DMS114 treated with DMSO at 0.1 percent for 48 hours (cell line): ENCODE measurements around the gene NEDD4.
"Not testable (repeated sequence)": the region's sequence is repeated elsewhere in the genome, so short reads cannot be mapped to it uniquely, and the experiment has no call there.

ENCODE experiments used
- DNase-seq: peaks from one replicate; lab custom pipeline; 2025; ENCODE audit not compliant: unreplicated experiment; lab: John Stamatoyannopoulos, UW

NEDD4 gene

DNA sequence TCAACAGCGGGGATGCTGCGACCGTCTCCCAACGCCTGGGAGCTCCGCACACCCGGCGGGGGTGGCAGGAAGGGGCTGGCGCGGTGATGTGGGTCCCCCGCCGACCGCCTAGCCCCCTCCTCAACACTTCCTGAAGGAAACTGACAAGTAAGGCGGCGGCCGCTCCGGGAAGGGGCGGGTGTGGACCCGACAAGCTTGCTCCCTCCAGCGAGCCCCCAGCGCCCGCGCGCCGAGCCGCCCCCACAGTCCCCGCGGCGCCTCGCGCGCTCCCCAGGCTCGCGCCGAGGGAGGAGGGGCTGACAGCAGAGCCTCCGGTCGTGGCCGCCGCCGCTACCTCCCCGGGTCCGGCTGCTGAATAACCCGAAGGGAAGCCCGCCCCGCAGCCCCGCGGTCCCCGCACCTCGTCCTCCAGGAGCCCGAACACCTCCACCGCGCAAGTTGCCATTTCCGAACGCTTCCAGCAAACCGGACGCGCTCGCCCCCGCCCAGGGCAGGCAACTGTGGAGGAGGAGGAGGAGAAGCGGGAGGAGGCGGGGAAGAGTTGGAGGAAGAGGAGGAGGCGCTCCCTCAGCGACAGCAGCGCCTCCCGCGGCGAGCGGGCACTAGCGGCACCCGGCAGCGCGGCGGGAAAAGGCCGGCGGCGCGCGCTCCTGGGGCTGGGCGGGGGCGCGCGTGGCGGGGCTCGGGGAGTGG, at the start of gene NEDD4:
Gene NEDD4, minus strand, starts transcription at position 502 of the 693 bp plus-strand sequence. Its CDS starts 57 bp downstream, at position 445.
- peak; percentile 72 for DNase-seq

DNA sequence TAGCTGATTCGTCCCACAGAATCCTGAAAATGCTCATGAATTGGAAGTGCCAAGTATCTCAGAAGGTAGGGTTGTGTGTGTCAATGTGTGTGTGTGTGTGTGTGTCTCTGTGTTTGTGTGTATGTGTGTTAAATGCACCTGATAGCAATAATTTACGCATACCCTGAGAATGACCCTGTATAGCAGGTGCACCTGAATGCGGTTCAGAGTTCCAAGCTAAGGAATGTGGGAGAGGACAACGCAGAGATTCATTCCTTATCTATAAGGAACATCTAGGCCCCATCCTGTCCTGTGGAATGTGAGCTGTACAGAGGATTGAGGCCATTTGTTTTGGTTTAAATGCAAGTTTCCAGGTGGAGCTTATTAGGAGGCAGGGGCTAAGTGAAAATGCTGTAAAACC, 49.1 kb upstream of the NEDD4 start:
- DNase-seq, result no peak

DNA sequence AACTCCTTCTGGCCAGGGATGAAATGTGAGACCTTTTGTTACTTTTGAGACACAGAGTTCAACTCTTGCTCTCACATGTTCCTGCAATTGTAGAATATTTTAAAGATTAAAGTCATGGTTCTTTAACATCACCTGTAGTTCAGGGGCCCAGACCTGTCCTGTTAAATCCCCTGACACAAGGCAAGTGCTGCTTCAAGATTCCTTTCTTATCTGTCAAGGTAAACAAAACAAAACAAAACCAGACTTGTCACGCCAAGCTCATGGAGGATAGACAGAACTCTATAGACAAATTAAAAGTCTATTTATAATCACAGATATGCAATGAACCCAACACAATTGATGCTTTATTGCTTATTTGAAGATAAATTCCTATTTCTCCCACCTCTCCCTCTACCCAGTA, 48.6 kb upstream of the NEDD4 start:
- no peak for DNase-seq

DNA sequence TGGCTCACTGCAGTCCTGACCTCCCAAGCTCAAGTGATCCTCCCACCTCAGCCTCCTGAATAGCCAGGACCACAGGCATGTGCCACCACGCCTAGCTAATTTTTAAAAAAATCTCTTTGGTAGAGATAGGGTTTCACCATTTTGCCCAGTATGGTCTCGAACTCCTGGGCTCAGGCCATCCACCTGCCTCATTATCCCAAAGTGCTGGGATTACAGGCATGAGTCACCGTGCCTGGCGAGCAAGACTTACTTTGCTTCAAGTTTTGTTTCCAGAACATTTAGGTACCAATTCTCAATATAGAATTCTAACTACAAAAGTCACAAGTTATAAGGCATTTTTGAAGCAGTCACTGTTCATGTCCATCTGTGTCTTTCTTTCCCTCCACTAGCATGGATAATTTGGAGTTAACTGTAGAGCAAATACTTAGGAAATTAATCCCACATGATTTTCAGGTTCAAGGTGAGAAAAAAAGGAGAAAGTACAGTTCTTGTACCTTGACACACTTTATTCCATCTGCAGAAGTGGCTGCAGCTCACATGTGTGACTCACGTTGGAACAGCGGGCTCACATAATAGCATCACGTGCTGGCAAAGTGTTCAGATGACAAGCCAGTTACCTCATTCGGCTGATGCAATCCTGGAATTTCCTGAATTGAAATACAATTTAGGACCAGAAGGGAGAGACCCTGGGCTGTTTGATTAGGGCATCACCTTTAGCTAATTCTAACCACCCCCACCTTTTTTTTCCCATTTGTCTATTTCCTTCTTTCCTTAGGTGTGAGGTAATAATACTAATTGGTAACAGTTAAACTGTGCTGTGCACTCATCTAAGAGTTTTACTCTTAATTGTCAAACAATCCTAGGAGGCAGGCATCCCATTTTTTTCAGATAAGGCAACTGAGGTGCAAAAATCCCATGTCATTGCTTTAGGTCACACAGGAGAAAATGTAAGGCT, 46.9 kb upstream of the NEDD4 start:
- DNase-seq, result no peak

DNA sequence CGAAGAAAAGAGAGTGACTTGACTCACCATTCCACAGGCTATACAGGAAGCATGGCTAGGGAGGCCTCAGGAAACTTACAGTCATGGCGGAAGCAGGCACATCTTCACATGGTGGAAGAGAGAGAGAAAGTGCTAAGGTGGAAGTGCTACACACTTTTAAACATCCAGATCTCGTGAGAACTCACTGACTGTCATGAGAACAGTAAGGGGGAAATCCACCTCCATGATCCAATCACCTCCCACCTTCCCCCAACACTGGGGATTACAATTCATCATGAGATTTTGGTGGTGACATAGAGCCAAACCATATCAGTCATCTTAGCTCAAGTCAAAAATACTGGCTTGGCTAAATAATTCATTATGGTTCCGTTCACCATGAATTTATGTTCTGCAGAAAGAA, 45.3 kb upstream of the NEDD4 start:
- DNase-seq, result no peak

DNA sequence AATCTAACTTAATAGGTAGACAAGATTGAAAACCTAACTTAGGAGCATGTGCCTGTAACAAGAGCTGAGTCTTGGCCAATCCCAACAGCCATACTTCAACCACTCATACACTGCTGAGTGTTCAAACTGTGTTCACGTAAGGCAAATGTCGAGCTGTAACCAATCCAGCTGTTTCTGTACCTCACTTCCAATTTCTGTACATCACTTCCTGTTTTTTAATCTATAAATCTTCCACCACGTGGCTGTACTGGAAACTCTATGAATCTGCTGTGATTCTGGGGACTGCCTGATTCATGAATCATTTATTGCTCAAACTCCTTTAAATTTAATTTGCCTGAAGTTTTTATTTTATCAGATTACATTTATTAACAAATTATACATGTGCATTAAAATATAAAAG, 44.6 kb upstream of the NEDD4 start:
- no peak for DNase-seq

DNA sequence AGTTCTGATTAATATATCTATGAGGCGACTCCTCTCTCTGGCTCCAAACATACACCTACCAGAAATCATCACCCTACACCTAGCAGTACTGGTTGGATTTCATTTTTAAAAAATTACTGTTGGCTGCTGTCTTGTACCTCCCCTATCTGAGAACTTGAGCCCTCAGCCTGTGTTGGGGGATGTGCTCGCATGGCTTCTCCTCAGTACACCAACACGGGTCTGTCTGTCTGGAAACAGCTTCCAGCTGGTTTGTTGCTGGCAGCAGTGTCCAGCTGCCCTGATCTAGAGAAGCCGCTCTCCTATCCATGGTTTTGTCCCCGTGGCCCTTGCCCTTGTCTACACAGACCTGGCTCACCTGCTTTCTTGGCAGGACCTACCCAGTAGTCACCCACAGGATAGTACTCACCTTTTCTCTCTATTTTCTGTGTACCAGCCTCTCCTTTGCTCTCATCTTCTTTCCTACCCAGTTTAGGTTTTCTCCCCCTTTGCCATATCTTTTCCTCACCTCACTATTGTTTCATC, 43.2 kb upstream of the NEDD4 start:
- no peak for DNase-seq

DNA sequence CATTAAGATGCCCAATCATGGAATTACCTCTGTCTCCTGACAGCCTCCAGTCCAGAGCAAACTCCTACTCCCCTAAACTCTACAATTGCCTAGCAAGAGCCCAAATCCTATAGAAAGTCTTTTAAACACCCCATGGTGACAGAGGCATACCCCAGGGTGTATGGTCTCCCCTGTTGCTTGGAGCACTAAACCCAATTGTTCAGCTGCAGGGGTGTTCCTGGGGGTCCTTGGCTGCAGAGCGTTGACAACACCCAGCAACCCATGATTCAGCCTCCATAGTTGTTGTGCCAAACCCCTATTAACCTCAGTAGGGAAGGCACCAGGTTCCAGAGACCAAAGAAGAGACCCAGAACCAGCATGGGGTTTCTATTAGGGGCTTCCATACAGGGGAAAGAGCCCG, 41.8 kb upstream of the NEDD4 start:
- no peak for DNase-seq

DNA sequence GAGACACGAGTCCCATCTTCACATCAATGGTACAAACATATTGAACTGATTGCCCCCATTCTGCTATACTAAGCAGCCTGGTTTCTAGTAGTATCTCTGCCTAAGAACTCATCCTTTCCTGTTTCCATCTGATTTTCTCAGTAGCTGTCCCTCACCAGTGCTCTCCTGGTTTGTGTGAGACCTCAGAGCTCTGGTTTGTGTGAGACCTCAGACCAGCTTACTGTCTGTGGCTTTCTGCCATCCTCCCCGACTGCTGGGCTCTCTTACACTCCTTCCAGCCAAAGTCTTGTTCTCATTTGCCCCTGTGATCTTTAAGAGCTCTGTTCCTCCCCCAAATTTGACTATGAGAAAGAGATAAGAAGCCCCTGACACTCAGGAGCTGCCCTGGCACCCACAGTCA, 41.1 kb upstream of the NEDD4 start:
- no peak for DNase-seq

DNA sequence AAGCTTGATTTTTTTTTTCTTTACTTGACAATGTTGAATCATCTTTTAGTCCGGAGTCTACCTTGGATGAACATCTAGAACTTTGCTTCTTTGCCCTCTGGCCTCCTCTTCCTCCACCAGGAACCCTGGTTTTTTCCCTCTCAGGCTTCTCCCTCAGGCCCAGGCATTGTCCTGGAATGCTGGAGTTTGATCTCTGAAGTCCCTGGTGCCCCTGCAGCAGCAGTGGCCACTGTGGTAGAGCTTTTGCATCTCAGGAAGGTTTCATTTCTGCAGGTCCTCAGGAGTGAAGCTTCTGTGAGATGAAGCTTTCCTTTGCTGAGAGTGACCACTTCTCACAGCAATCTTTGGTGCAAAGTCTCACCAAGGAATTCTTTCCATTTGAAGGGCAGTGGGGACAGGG, 39.0 kb upstream of the NEDD4 start:
- no peak for DNase-seq

DNA sequence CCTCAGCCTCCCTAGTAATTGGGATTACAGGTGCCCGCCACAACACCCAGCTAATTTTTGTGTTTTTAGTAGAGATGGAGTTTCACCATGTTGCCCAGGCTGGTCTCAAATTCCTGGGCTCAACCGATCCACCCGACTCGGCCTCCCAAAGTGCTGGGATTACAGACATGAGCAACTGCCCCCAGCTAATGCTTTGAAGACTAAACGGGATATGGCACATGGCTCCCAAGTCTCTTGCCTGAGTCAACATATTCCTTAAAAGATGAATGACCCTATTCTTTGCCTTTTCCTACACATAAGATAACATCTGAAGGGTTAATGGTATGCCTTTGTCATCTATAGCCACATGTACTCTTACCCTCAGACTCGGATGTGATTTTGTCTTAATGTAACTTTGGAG, 38.4 kb upstream of the NEDD4 start:
- no peak for DNase-seq

DNA sequence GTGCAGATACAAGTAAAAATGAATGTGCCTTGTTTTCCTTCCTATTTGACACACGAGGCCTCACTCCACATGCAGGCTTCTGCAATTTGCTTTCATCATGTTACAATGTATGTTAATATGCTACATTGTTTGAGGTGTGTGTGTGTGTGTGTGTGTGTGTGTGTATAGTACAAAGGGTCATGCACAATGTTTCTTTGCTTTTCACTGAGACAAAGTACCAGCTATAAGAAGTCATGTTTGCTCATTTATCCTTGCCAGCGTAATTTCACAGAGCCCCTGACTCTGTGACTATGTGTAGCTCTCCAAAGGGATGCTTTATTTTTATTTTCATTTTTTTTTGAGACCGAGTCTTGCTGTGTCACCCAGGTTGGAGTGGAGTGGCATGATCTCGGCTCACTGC, 38.0 kb upstream of the NEDD4 start:
- DNase-seq, result no peak

DNA sequence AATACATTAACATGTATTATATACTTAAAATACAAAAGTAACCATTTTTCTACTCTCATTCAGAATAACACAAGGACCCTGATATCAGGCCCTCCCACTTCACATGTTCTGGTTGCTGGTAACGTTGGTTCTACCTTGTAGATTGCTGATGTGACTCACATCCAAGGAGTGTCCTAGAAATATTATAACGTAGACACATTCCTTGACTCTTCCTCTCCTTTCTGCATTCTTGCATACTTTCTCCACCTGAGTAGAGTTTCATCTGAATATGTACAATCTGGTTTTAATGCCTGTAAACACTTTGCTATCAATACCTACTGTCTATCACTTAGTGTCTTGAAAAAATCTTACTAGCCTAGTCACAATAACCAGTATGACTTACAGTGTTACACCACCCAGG, 35.0 kb upstream of the NEDD4 start:
- no peak for DNase-seq

DNA sequence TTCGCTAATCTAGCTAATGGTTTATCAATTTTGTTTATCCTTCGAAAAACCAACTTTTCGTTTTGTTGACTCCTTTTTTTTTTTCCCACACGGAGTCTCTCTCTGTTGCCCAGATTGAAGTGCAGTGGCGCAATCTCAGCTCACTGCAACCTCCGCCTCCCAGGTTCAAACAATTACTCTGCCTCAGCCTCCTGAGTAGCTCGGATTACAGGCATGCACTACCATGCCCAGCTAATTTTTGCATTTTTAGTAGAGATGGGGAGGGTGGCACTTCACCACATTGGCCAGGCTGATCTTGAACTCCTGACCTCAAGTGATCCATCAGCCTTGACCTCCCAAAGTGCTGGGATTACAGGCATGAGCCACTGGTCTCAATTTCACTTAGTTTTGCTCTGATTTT, 29.7 kb upstream of the NEDD4 start:
- DNase-seq, result not testable (repeated sequence)

DNA sequence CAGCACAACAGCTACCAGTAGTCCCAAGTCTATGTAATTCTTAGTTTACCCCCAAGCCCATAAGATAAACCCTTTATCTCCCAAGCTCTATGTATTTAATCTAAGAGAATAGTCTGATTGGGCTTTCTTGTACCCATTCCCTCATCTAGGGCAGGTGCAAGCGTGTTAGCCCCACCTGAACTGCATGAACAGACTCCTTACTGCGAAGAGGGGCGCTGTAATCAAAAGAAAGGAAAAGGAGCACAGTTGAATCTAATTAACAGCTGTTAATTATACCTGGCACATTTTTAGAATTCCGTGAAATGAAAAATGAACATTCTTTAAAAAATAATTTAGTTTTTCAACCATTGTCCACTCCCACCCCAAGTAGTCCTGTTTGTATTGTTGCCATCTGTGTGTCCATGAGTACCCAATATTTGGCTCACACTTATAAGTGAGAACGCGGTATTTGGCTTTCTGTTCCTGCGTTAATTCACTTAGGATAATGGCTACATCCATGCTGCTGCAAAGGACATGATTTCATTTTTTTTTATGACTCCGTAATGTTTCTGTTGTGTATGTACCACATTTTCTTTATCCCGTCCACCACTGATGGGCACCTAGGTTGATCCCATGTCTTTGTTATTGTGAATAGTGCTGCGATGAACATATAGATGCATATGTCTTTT, 26.5 kb upstream of the NEDD4 start:
- no peak for DNase-seq

DNA sequence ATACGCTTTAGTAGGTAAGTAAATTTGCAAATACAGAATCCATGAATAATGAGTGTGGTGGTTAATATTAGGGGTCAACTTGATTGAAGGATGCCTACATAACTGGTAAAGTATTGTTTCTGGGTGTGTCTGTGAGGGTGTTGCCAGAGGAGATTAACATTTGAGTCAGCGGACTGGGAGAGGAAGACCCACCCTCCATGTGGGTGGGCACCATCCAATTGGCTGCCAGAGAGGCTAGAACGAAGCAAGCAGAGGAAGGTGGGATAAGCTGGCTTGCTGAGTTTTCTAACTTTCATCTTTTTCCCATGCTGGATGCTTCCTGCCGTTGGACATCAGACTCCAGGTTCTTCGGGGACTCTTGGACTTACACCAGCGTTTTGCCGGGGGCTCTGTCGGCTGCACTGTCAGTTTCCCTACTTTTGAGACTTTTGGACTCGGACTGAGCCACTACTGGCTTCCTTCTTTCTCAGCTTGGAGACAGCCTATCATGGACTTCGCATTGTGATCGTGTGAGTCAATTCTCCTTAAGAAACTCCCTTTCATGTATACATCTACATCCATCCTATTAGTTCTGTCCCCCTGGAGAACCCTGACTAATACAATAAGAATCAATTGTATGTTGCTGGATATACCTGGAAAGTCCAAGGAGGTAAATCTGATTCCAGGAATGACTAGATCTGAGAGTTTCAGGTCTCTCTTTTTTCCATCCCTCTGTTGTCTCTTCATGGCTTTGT, 25.8 kb upstream of the NEDD4 start:
- peak; percentile 50 for DNase-seq

DNA sequence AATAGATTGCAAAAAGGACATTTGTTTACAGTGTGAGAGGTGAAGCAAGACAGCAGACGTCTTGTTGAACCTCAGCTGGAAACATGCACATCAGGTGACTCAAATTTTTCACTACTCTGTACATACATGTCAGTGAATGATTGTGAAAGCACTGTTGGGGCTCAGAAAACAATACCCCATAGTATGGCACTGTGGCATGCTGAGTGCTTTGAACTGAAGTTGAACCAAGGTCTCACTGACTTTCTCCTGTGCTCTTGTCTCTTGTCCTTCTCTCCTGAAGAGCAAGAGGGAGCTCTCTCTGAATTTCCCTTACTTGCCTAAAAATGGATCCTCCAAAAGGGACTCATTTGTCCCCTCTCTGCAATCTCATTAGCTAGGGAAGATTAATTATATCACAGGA, 24.5 kb upstream of the NEDD4 start:
- no peak for DNase-seq

DNA sequence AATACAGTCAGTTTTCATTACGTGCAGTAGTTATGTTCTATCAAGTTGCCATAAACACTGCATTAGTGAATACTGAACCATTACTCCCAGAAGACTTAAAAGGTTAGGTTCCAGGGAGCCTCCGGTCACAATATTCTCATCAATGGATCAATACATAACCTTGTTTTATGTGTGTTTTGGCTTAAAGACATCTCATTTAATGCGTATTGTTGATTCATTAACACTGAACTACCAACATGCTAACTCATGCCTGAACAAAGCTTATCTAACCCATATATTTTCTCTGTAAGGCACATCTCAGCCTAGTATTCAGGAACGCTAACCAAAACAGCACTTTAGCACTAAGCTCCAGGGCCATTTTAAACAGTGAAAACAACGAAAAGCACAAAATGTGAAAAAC, 24.1 kb upstream of the NEDD4 start:
- DNase-seq, result no peak

DNA sequence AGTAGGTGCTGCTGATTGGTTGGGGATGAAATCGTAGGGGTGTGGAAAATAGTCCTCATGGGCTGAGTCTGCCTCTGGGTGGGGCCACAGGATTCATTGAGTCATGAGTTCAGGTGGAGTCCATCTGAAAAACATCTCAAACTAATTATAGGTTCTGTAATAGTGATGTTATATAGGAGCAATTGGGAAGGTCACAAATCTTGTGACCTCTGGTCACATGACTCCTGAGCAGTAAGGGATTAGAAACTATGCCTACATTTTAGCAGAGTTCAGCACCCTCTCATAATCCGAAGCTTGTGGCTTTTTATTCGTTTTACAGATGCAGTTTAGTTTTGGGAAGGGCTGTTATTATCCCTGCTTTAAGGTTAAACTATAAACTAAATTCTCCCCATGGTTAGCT, 22.9 kb upstream of the NEDD4 start:
- no peak for DNase-seq

DNA sequence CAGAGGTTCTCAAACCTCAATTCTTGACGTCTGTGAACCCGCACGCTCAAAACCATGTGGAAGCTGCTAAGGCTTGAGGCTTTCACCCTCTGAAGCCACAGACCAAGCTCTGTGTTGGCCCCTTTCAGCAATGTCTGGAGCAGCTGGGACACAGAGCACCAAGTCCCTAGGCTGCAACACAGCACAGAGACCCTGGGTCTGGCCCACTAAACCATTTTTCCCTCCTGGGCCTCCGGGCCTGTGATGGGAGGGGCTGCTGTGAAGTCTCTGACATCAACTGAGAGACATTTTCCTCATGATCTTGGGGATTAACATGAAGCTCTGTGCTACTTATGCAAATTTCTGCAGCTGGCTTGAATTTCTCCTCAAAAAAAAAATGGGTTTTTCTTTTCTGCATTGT, 21.3 kb upstream of the NEDD4 start:
- DNase-seq, result no peak

DNA sequence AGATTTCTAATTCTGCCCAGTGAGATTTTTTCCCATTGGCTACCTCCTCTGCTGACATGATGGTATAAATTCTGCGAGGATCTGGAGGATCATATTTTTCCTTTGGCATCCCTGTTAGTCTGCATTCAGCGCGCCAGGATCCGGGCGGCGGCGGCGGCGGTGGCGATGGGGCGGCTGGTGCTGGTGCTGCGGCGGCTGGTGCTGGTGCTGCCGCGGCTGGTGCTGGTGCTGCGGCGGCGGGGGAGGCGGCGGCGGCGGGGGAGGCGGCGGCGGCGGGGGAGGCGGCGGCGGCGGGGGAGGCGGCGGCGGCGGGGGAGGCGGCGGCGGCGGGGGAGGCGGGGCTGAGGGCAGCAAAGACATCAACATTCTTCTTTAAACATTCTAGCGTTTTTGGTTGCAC, 13.6 kb upstream of the NEDD4 start:
- not testable (repeated sequence) for DNase-seq
